HUDEP-2 (cell line): ENCODE measurements around the gene VSIG10L2.
"Not testable (repeated sequence)": the region's sequence is repeated elsewhere in the genome, so short reads cannot be mapped to it uniquely, and the experiment has no call there.

ENCODE experiments used
- DNase-seq, 76 experiments: peaks; one replicate each; lab custom pipeline; 2025; ENCODE audit not compliant: unreplicated experiment in 76 of 76; lab: John Stamatoyannopoulos, UW

The VSIG10L2 gene

DNA sequence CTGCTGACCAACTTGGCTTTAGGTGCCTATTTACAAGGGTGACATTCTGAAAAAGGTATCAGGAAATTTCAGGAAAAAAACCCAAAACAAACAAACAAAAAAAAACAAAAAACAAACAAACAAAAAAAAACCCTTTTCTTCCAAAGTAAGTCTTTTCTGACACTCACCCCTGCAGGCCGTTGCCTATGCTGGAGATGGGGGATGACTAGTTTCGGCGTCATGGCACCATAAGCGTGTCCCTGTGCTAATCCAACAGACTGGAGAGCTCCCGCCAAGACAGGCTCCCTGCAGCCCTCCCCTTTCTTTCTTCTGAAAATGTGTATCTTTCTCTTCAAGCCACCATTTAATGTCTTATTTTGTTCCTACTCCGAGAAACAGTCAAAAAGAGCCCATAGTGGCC is 13.7 kb downstream of the VSIG10L2 start:
- no peak for DNase-seq

GRCh38 chr11:125959931-125960330 is 14.1 kb downstream of the VSIG10L2 start:
- no peak for DNase-seq

DNA sequence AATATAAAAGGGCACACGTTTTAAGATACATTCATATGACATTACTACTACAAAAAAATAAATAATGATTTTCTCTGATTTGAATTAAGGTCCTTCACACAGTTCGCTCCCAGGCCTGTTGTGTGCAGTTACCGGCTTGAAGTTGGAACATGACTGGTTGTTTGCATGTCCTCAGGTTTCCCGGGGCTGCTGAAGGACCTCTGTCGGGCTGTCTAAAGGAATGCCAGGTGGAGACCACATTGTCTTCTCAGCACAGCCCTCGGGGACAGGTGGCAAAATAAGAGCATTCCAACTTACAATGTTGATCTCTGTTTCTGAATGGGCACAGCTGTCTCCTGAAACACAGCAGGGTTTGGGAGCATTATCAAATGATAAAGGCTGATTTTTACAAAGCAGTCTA is 14.9 kb downstream of the VSIG10L2 start:
- DNase-seq = no peak

DNA sequence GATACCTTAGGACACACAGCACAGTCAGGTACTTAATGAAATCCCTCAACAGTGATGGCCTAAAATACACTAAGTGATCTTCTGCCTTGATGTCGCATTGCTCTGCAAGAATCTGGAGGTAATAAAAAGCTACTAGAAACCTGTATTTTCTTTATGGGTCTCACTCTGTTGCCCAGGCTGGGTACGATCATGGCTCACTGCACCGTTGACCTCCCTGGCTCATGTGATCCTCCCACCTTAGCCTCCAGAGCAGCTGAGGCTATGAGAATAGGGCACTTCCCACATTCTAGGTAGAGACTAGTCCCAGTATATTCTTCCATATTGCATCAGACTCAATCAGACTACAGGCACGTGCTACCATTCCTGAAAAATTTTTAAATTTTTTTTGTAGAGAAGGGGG is 21.7 kb downstream of the VSIG10L2 start:
- DNase-seq = no peak

GRCh38 chr11:125968354-125968753 is 22.5 kb downstream of the VSIG10L2 start:
- DNase-seq = no peak

- DNase-seq = no peak
These were observed 25.8 kb downstream of the VSIG10L2 start for GRCh38 chr11:125971618-125972017.

DNA sequence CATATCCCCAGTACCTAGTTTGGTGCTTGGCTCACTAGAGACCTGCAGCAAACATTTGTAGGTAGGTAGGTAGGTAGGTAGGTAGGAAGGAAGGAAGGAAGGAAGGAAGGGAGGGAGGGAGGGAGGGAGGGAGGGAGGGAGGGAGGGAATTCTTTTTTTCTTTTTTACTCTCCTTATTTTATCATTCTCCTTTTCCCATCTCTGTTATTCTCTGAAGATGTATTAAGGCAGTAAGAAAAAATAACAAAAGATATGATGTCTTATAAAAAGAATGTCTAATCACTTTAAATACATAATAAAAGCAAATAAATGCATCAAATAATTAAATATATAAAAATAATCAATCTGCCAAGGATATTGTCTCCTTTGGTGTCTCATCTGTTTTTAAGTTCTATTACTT is 28.4 kb downstream of the VSIG10L2 start:
- DNase-seq = no peak

DNA sequence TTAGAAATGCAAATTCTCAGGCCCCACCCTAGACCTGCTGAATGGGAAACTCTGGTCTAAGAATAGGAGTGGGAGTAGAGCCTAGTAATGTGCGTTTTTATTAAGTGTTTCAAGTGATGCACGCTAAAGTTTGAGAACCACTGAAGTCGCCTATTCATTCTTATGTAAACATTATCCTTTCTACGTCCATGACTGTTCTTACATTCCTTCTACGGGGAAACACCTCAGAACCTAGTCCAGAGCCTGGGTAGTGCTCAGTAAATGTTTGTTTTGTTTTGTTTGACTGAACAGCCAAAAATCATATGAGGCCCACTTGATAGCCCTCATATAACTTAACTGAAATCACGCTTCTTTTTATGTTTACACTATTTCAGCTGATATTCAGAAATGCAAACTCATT is 29.8 kb downstream of the VSIG10L2 start:
- no peak for DNase-seq

DNA sequence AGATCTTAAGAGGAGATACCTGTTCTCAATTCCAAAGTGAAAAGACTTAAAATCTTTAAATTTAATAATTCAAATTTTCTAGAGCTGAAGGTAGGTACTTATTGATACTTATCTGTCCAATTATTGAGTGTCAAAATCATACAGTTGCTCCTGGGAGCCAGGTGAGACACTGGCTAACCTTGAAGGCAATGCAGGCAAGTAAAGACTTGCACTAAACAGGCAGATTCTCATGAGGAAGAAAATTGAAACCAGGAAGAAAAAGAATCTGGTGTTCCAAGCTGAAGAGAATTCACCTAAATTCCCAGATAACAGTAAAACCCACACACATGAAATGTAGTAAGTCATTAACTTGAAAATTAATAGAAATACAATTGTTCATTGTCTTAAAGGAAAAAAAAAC is 30.3 kb downstream of the VSIG10L2 start:
- no peak for DNase-seq

GRCh38 chr11:125977333-125977732 is 31.5 kb downstream of the VSIG10L2 start:
- no peak for DNase-seq

DNA sequence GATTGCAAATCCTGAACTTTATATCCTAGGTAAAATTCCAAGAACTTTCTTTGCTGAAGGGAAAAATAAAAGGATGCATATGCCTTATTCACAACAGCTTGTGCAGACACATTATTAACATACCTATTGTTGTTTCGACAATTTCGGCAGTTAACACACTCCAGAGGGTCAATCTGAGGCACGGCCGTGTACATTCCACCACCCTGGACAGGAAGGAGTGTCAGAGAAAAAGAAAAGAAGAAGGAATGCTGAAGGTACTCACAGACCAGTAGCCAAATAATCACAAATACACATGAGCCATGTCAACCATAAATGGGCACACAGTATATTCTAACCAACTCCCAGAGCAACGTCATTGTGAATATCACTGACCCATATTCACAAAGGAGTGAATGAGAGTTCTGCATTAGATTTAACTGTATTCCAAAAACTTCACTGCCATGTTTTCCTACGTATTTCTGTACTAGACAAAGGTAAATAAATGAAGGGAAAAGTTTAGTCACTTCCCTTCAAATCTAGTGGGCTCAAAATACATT is 32.4 kb downstream of the VSIG10L2 start:
- no peak for DNase-seq

GRCh38 chr11:125978778-125979407 is 33.0 kb downstream of the VSIG10L2 start:
- DNase-seq = no peak

DNA sequence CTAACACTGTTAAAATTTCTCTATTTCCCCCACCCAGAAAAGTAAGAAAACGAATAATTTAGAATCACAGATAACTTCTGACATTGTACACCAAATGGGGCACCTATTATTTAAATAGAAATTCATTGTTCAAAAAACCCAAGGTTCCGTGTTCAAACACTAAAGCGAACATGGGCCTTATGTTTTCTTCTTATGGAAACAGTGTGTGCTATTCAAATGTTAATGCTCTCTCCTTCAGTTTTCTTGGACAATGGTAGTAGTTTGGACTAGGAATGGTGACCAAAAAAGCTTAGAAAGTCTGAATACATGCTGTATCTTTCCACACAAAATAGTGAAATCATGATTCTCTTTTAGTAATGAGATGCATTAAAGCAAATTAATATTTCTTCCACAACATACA is 33.7 kb downstream of the VSIG10L2 start:
- DNase-seq = no peak

DNA sequence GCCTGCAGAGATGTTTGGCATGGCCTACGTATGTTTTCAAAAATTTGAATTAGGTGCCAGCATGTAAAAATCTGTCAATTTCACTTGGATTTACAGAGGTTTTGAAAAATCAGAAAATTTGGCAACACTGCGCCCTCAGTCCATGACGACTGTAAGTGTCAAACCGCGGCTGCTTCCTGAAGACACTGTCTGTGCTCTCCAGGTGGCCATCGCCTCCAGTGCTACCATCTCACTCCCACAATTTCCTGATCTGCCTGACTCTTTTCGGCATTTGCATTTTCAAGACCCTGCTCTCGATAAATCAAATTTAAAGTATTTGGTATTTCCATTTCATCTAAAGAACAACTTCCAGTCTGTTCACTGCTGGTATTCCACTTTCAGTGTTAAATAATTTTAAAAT is 34.6 kb downstream of the VSIG10L2 start:
- no peak for DNase-seq

- no peak for DNase-seq
These were observed 36.5 kb downstream of the VSIG10L2 start for GRCh38 chr11:125982348-125982730.

- DNase-seq = not testable (repeated sequence)
These were observed 40.1 kb downstream of the VSIG10L2 start for GRCh38 chr11:125985956-125986355.

DNA sequence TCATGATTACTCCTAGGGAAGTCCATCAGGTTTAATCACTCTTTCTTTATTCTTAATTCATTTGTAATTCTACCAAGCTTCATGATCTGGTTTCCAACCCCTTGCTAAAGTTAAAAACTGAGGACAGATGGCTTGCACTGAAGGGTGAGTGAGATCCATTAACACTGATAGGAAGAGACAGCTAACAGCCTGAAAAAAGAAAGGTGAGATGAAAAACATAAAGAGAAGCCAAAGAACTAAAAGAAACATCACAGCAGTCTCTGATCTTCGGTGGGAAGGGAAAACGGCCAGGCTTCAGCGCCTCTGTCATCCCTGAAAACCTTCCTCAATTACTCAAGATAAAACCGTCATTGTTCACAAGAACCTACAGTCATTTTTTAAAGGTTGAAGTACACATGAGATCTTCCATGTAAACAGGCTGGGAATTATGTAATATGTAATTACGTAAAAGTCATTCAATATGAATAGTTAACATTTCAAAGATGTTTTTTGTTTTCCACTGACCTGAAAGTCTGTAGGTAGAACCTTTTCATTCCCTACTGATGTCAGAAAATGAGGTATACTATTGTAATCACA is 41.3 kb downstream of the VSIG10L2 start:
- DNase-seq = no peak

DNA sequence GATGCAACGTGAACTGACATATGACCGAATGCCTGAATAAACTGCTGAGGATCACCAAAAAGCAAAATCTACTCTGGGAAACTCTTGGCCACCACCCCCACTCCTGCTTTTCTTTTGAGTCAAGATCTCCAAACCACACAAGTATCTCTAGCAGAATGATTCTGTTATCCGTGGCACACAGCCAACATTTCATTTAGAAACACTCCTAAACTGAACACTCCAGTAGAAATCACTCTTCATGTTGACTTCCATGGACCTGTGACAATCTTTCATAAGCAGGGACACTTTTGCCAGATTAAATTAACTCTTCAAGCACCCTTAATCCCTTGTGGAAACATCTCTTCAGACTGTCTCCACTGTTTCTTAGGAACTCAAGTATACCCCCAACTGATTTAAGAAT is 44.4 kb downstream of the VSIG10L2 start:
- DNase-seq = peak in 1 of 76 experiments; percentile 6

GRCh38 chr11:125992893-125993292 is 47.0 kb downstream of the VSIG10L2 start:
- DNase-seq = no peak

DNA sequence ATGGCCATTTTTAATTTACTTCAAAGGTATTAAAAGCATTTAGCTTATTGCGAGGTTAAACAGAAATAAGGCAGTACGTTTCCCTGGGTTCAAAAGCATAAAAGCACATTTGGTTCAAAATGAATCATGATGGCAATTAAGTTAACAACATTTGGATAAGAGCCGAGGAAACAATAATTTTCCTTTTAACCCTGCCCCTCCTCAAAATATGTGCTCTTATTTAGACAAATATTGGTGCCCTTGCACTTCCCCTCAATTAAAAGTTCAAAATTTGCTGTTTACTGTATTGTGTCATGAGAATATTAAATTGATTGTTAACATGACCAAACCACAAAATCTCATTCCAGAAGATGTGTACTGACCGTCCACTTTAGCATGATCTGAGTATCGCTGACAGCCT is 48.7 kb downstream of the VSIG10L2 start:
- no peak for DNase-seq

GRCh38 chr11:125995313-125995712 is 49.5 kb downstream of the VSIG10L2 start:
- no peak for DNase-seq

- DNase-seq = no peak
These were observed 52.4 kb downstream of the VSIG10L2 start for GRCh38 chr11:125998267-125998666.
